Measurements from ENCODE around the gene SLTM. TPM values are rescaled to one million over a fixed set of nuclear protein-coding genes. Genes with fewer than 3 reads are reported as not detected.
"Not testable (repeated sequence)": the region's sequence is repeated elsewhere in the genome, so short reads cannot be mapped to it uniquely, and the experiment has no call there.

Gene SLTM
- polyA plus RNA-seq, 1 donor from 2014 or later, result 124 TPM

DNA sequence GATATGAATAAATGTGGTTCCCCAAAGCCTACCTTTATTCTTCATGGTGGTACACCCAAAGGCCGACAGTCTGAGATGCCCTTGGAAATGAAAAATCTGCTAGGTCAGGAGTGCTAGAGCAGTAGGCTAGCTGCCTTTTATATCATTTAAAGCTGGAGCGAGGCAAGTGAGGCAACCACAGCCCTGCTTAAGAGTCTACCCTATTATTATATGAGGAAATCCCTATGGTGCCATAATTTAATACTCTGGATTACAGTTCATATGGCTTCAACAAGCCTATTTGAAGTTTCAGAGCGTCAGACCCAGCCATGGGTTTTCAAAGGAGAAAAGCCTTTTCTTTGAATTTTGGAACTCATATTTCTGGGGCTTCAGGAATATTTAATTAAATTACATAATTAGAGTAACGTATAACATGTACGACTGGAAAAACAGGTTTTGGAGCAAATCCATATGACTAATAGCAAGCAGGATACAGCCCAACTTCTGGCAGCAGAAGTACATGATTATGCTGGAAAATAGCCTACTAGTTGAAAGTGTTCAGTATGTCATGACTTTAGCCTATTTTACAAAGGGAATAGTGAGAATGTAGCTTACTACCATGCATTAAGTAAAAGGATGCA is 18.0 kb upstream of the SLTM start:
- Histone ChIP-seq H3K4me2 (ENCODE audit: low read length) (no peak overlapping the region), H2AFZ (ENCODE audit: low read depth, low read length) (no peak overlapping the region)

DNA sequence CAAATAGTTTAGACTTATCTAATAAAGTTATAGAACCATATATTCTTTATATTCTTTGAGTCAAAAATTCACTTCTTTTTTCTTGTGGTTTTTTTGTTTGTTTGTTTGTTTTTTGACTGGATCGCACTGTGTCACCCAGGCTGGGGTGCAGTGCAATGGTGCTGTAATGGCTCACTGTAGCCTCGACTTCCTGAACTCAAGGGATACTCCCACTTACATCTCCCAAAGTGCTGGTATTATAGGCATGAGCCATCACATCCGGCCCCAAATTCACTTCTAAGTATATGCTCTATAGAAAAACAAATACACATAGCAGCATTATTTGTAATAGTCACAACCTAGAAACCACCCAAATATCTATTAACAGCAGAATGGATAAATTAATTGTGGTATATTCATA is 13.7 kb upstream of the SLTM start:
- no peak overlapping the region for H3K27ac ChIP-seq (ENCODE audit: low read length)
- TF ChIP-seq EP300 (conservative IDR thresholded peaks at IDR 0.05; ENCODE audit: poor library complexity, severe bottlenecking), result no peak
- TF ChIP-seq, protein P1, sequence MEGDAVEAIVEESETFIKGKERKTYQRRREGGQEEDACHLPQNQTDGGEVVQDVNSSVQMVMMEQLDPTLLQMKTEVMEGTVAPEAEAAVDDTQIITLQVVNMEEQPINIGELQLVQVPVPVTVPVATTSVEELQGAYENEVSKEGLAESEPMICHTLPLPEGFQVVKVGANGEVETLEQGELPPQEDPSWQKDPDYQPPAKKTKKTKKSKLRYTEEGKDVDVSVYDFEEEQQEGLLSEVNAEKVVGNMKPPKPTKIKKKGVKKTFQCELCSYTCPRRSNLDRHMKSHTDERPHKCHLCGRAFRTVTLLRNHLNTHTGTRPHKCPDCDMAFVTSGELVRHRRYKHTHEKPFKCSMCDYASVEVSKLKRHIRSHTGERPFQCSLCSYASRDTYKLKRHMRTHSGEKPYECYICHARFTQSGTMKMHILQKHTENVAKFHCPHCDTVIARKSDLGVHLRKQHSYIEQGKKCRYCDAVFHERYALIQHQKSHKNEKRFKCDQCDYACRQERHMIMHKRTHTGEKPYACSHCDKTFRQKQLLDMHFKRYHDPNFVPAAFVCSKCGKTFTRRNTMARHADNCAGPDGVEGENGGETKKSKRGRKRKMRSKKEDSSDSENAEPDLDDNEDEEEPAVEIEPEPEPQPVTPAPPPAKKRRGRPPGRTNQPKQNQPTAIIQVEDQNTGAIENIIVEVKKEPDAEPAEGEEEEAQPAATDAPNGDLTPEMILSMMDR (IDR thresholded peaks at IDR 0.05; ENCODE audit: poor library complexity, severe bottlenecking), result no peak

More for the DNA sequence above, 18.0 kb upstream of the SLTM start:
- Histone ChIP-seq H3K9me3 (ENCODE audit: low read length) (no peaks in the 10 kb centered on the region), H3K9ac (ENCODE audit: low read length) (no peak overlapping the region), H3K9me2 (ENCODE audit: insufficient read depth, low read length) (no peaks in the 10 kb centered on the region), H3K36me3 (ENCODE audit: insufficient read depth, low read length) (no peaks in the 10 kb centered on the region), H3K4me3 (ENCODE audit: low read length) (no peak overlapping the region), H4K20me1 (ENCODE audit: insufficient read depth) (no peaks in the 10 kb centered on the region), H3K27me3 (ENCODE audit: insufficient read depth, low read depth, low read length) (no peaks in the 10 kb centered on the region), H3K79me2 (replicated peaks; ENCODE audit: insufficient read depth, low read length) (no peaks in the 10 kb centered on the region), H3K27ac (ENCODE audit: low read length) (no peak overlapping the region), H3F3A (ENCODE audit: insufficient read depth, low read length, poor library complexity, severe bottlenecking) (no peaks in the 10 kb centered on the region)
- TF ChIP-seq POLR2AphosphoS5 (IDR thresholded peaks at IDR 0.05), result no peak
- TF ChIP-seq, protein P1 (IDR thresholded peaks at IDR 0.05; ENCODE audit: poor library complexity, severe bottlenecking), result no peak
- no peak for TF ChIP-seq MXI1 (conservative IDR thresholded peaks at IDR 0.05; ENCODE audit: poor library complexity, severe bottlenecking)
- TF ChIP-seq TAF1 (IDR thresholded peaks at IDR 0.05; ENCODE audit: low read depth), result no peak
- TF ChIP-seq RAD21 (conservative IDR thresholded peaks at IDR 0.05), result no peak
- TF ChIP-seq EZH2 (IDR thresholded peaks at IDR 0.05; ENCODE audit: borderline replicate concordance, insufficient read depth, low read length, poor library complexity, severe bottlenecking), result no peak
- no peak for TF ChIP-seq SMC3 (conservative IDR thresholded peaks at IDR 0.05; ENCODE audit: poor library complexity)
- no peak for TF ChIP-seq EP300 (conservative IDR thresholded peaks at IDR 0.05; ENCODE audit: poor library complexity, severe bottlenecking)
- TF ChIP-seq, protein P2, sequence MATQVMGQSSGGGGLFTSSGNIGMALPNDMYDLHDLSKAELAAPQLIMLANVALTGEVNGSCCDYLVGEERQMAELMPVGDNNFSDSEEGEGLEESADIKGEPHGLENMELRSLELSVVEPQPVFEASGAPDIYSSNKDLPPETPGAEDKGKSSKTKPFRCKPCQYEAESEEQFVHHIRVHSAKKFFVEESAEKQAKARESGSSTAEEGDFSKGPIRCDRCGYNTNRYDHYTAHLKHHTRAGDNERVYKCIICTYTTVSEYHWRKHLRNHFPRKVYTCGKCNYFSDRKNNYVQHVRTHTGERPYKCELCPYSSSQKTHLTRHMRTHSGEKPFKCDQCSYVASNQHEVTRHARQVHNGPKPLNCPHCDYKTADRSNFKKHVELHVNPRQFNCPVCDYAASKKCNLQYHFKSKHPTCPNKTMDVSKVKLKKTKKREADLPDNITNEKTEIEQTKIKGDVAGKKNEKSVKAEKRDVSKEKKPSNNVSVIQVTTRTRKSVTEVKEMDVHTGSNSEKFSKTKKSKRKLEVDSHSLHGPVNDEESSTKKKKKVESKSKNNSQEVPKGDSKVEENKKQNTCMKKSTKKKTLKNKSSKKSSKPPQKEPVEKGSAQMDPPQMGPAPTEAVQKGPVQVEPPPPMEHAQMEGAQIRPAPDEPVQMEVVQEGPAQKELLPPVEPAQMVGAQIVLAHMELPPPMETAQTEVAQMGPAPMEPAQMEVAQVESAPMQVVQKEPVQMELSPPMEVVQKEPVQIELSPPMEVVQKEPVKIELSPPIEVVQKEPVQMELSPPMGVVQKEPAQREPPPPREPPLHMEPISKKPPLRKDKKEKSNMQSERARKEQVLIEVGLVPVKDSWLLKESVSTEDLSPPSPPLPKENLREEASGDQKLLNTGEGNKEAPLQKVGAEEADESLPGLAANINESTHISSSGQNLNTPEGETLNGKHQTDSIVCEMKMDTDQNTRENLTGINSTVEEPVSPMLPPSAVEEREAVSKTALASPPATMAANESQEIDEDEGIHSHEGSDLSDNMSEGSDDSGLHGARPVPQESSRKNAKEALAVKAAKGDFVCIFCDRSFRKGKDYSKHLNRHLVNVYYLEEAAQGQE (IDR thresholded peaks at IDR 0.05; ENCODE audit: borderline replicate concordance), result no peak

DNA sequence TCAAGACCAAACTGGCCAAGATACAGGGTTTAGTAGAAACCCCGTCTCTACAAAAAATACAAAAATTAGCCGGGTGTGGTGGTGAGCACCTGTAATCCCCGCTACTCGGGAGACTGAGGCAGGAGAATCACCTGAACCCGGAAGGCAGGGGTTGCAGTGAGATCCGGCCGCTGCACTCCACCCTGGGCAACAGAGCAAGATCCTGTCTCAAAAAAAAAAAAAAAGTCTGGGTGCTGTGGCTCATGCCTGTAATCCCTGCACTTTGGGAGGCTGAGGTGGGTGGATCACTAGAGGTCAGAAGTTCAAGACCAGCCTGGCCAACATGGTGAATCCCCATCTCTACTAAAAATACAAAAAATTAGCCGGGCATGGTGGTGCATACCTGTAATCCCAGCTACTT is 1.5 kb upstream of the SLTM start:
- not testable (repeated sequence) for H2AFZ ChIP-seq (ENCODE audit: low read depth, low read length); H3K27ac ChIP-seq (ENCODE audit: low read length); H3K9me2 ChIP-seq (ENCODE audit: insufficient read depth, low read length); H3K9ac ChIP-seq (ENCODE audit: low read length); H3F3A ChIP-seq (ENCODE audit: insufficient read depth, low read length, poor library complexity, severe bottlenecking); H3K9me3 ChIP-seq (ENCODE audit: low read length); H4K20me1 ChIP-seq (ENCODE audit: insufficient read depth); H3K36me3 ChIP-seq (ENCODE audit: insufficient read depth, low read length); H3K27me3 ChIP-seq (ENCODE audit: insufficient read depth, low read depth, low read length)
- peak overlapping the region; percentile 93 for H3K4me2 ChIP-seq (ENCODE audit: low read length)
- H3K4me3 ChIP-seq (ENCODE audit: low read length), result peak overlapping the region; percentile 94
- peaks cover 28% of the 10 kb centered on the region for H3K79me2 ChIP-seq (replicated peaks; ENCODE audit: insufficient read depth, low read length)

More for the DNA sequence above, 13.7 kb upstream of the SLTM start:
- no peak overlapping the region for H3K9ac ChIP-seq (ENCODE audit: low read length)
- no peak overlapping the region for H3K4me3 ChIP-seq (ENCODE audit: low read length)
- H3K4me2 ChIP-seq (ENCODE audit: low read length), result no peak overlapping the region
- no peaks in the 10 kb centered on the region for H3F3A ChIP-seq (ENCODE audit: insufficient read depth, low read length, poor library complexity, severe bottlenecking)
- no peaks in the 10 kb centered on the region for H3K27me3 ChIP-seq (ENCODE audit: insufficient read depth, low read depth, low read length)
- H3K9me2 ChIP-seq (ENCODE audit: insufficient read depth, low read length), result no peaks in the 10 kb centered on the region
- no peaks in the 10 kb centered on the region for H4K20me1 ChIP-seq (ENCODE audit: insufficient read depth)
- H3K79me2 ChIP-seq (replicated peaks; ENCODE audit: insufficient read depth, low read length), result no peaks in the 10 kb centered on the region
- H3K9me3 ChIP-seq (ENCODE audit: low read length), result no peaks in the 10 kb centered on the region
- no peak overlapping the region for H2AFZ ChIP-seq (ENCODE audit: low read depth, low read length)
- H3K36me3 ChIP-seq (ENCODE audit: insufficient read depth, low read length), result no peaks in the 10 kb centered on the region
